Prostate gland (tissue), 2 donors: Measurements from ENCODE around the gene FLNC.

ENCODE experiments used
- CTCF ChIP-seq, 4 experiments: fragments of 200-600 bp in 2 of 4; fragments of 450-650 bp in 2 of 4; sonication (generic) in 2 of 4; IDR thresholded peaks; 1 replicate in 3 of 4; 2 replicates in 1 of 4; pipeline ENCODE4 v1.5.1; 2016 to 2019; ENCODE audit warnings: antibody characterized with exemption in 4 of 4, mild to moderate bottlenecking in 2 of 4, moderate library complexity in 2 of 4
- POLR2A ChIP-seq: fragments of 450-650 bp; IDR thresholded peaks from one replicate; pipeline ENCODE4 v1.6.1; 2016; ENCODE audit warnings: antibody characterized with exemption, mild to moderate bottlenecking

- TF ChIP-seq CTCF (IDR thresholded peaks at IDR 0.05) (no peak), POLR2A (no peak)
These were observed 45.9 kb downstream of the FLNC start for GRCh38 chr7:128876127-128876526.
